Endothelial cell of umbilical vein (primary cell): Measurements from ENCODE around the gene TSPAN4. TPM values are rescaled to one million over a fixed set of nuclear protein-coding genes. Genes with fewer than 3 reads are reported as not detected.

Experiments
- BruUV-seq: library from RNA; stranded (reverse); fragments of 400-500 nt; replicated peaks from 2 replicates; lab custom pipeline; 2021; lab: Mats Ljungman, UMichigan
- CTCF ChIA-PET: fragments of 300-600, 350-600 bp; sonication (Branson Sonifier 250); formaldehyde crosslinking; loops from one replicate; lab custom pipeline; 2021; ENCODE audit warnings: antibody characterized with exemption, inconsistent platforms; lab: Charles Lee
- POLR2A ChIA-PET: fragments of 300-600, 350-600 bp; sonication (Branson Sonifier 250); formaldehyde crosslinking; loops from one replicate; lab custom pipeline; 2021; ENCODE audit warnings: antibody characterized with exemption, inconsistent platforms; lab: Charles Lee
- DNase-seq: peaks from one replicate; pipeline ENCODE4 v3.0.0-alpha.2; 2011; ENCODE audit warnings: low read depth, low spot score
- FAIRE-seq: peaks from 2 replicates; lab custom pipeline; 2011; peaks lifted over from hg19 to GRCh38; lab: Jason Lieb, UNC
- H2AFZ ChIP-seq: 2 replicates; pipeline ENCODE4 v1.6.0; 2012; ENCODE audit warnings: low read depth, low read length, control low read depth, inconsistent platforms
- H3K27ac ChIP-seq: 2 replicates; pipeline ENCODE4 v1.5.1; 2011; ENCODE audit warnings: low read depth, mild to moderate bottlenecking, control low read depth, low read length, moderate library complexity; ENCODE audit not compliant: insufficient read depth
- H3K27me3 ChIP-seq, 2 experiments: 2 replicates each; pipeline versions ENCODE4 v1.6.0 to v1.6.1; 2011; ENCODE audit warnings: low read length in 2 of 2, mixed read lengths in 1 of 2; ENCODE audit not compliant: control insufficient read depth in 2 of 2, insufficient read depth in 2 of 2
- H3K36me3 ChIP-seq, 2 experiments: 2 replicates in 1 of 2; 3 replicates in 1 of 2; pipeline ENCODE4 v1.5.1; 2011; ENCODE audit warnings: low read length in 2 of 2, mild to moderate bottlenecking in 1 of 2, moderate library complexity in 1 of 2; ENCODE audit not compliant: control insufficient read depth in 2 of 2, insufficient read depth in 2 of 2; ENCODE audit errors: extremely low read depth in 1 of 2
- H3K4me1 ChIP-seq: 3 replicates; pipeline ENCODE4 v1.5.1; 2011; ENCODE audit warnings: mild to moderate bottlenecking, low read length; ENCODE audit not compliant: control insufficient read depth, insufficient read depth; ENCODE audit errors: extremely low read depth
- H3K4me2 ChIP-seq: 2 replicates; pipeline ENCODE4 v1.6.1; 2011; ENCODE audit warnings: low read length, control low read depth, mixed read lengths; ENCODE audit not compliant: insufficient read depth
- H3K4me3 ChIP-seq, 3 experiments: fragments of 200-600 bp in 1 of 3; sonication (generic), shearing (Covaris generic) in 1 of 3; replicated peaks in 1 of 3; 2 replicates each; pipeline ENCODE4 v1.5.1; 2011 to 2016; ENCODE audit warnings: control low read depth in 3 of 3, low read length in 3 of 3, mild to moderate bottlenecking in 2 of 3, inconsistent platforms in 1 of 3, low read depth in 1 of 3, moderate library complexity in 1 of 3; ENCODE audit not compliant: insufficient read depth in 1 of 3
- H3K79me2 ChIP-seq: 2 replicates; pipeline ENCODE4 v1.6.0; 2012; ENCODE audit warnings: low read length, inconsistent platforms; ENCODE audit not compliant: control insufficient read depth, insufficient read depth
- H3K9ac ChIP-seq: replicated peaks from 2 replicates; pipeline ENCODE3; 2011; ENCODE audit warnings: low read length, control low read depth; ENCODE audit not compliant: insufficient read depth; ENCODE audit errors: extremely low read depth
- H3K9me1 ChIP-seq: replicated peaks from 3 replicates; pipeline ENCODE4 v1.6.0; 2011; ENCODE audit warnings: mild to moderate bottlenecking, low read length; ENCODE audit not compliant: control insufficient read depth, insufficient read depth; ENCODE audit errors: extremely low read depth
- H3K9me3 ChIP-seq: replicated peaks from 2 replicates; pipeline ENCODE4 v1.5.1; 2012; ENCODE audit warnings: low read length, inconsistent platforms; ENCODE audit not compliant: control insufficient read depth, insufficient read depth
- H4K20me1 ChIP-seq: replicated peaks from 2 replicates; pipeline ENCODE3; 2011; ENCODE audit warnings: mild to moderate bottlenecking, low read length; ENCODE audit not compliant: control insufficient read depth, insufficient read depth; ENCODE audit errors: extremely low read depth
- EZH2 ChIP-seq: IDR thresholded peaks from 2 replicates; pipeline ENCODE4 v1.6.1; 2012; ENCODE audit warnings: borderline replicate concordance, low read depth, mild to moderate bottlenecking, moderate library complexity, low read length, inconsistent platforms; ENCODE audit not compliant: severe bottlenecking
- FOS ChIP-seq: IDR thresholded peaks from 2 replicates; pipeline ENCODE4 v1.6.1; 2011; ENCODE audit warnings: mild to moderate bottlenecking, low read length, moderate library complexity, borderline replicate concordance; ENCODE audit not compliant: insufficient read depth
- GATA2 ChIP-seq: IDR thresholded peaks from 2 replicates; pipeline ENCODE4 v1.7.0; 2011; ENCODE audit warnings: low read depth, mild to moderate bottlenecking, moderate library complexity, mixed read lengths, low read length; ENCODE audit not compliant: insufficient read length, insufficient read depth
- JUN ChIP-seq: IDR thresholded peaks from 2 replicates; pipeline ENCODE4 v1.6.1; 2011; ENCODE audit warnings: borderline replicate concordance, low read depth; ENCODE audit not compliant: insufficient read length, insufficient read depth
- MYC ChIP-seq: IDR thresholded peaks from one replicate; pipeline ENCODE4 v1.6.1; 2011; ENCODE audit warnings: mild to moderate bottlenecking, low read depth, low read length
- POLR2A ChIP-seq: IDR thresholded peaks from 2 replicates; pipeline ENCODE4 v1.6.1; 2012; ENCODE audit warnings: low read depth, mild to moderate bottlenecking, control low read depth, low read length
- POLR2AphosphoS5 ChIP-seq: IDR thresholded peaks from 2 replicates; pipeline ENCODE4 v1.6.1; 2012; ENCODE audit warnings: low read depth, mild to moderate bottlenecking, control low read depth, low read length, moderate library complexity; ENCODE audit not compliant: insufficient read depth
- dilution Hi-C: fragments of 300-500 bp; cut with MboI; formaldehyde crosslinking; loops from one replicate; pipeline ENCODE4 v1.15.0; 2019; ENCODE audit warnings: low sequenced_read_pairs; ENCODE audit not compliant: extremely low pct_ligation_motif_present
- intact Hi-C: fragments of 100-400 bp; cut with micrococcal nuclease; formaldehyde crosslinking; loops from one replicate; pipeline ENCODE4 v1.10.0; 2022
- polyA plus RNA-seq, 4 experiments: library from polyadenylated mRNA; depleted of rRNA in 3 of 4; stranded (reverse) in 3 of 4; unstranded in 1 of 4; fragments of >200 nt; gene quantifications; 2 replicates each; pipeline versions ENCODE4 v1.2.1 to v1.2.3, GENCODE V29; 2011 to 2012; ENCODE audit warnings: missing spikeins in 1 of 4
- total RNA-seq: library from RNA; stranded (reverse); gene quantifications from 2 replicates; pipeline ENCODE4 v1.2.3, GENCODE V29; 2021
- TF ChIP-seq, protein P1 (sequence below), 2 donors: IDR thresholded peaks; 1 replicate in 1 of 2; 2 replicates in 1 of 2; pipeline ENCODE4 v1.5.1; 2011; ENCODE audit warnings: low read length in 2 of 2, mild to moderate bottlenecking in 2 of 2, moderate library complexity in 2 of 2, control low read depth in 1 of 2, inconsistent platforms in 1 of 2, low read depth in 1 of 2; ENCODE audit not compliant: insufficient read depth in 1 of 2; ENCODE audit errors: extremely low read depth in 1 of 2
- TF ChIP-seq, protein P2 (sequence below): IDR thresholded peaks from 2 replicates; pipeline ENCODE4 v1.6.1; 2011; ENCODE audit not compliant: insufficient read depth, insufficient read length

Gene TSPAN4
- total and polyA plus RNA-seq, 2 donors (not counting 3 experiments of a cell fraction or from before 2014, with no cell fraction given), result 114 to 199 TPM

DNA sequence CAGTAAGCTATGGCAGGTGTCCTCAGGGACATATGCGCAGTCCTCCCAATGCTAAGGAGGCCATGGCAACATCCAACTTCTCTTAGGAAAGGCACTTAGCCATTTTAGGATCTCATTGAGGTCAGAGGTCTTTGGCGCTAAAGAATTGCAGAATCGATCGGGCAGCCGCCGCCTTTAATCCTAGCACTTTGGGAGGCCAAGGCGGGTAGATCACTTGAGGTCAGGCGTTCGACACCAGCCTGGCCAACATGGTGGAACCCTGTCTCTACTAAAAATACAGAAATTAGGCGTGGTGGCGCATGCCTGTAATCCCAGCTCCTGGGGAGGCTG lies 69.2 kb downstream of the TSPAN4 start:
- CTCF ChIA-PET, result interaction anchor here (1.0 to 1.8 kb wide), 2 partner anchors 13 to 14 kb away, joined by 3 to 9 read pairs; no protein-coding TSS in a partner anchor
- H3K4me3 ChIP-seq, result no peak overlapping the region

More for the DNA sequence above, 69.2 kb downstream of the TSPAN4 start:
- Histone ChIP-seq H3K27ac (no peak overlapping the region), H2AFZ (peak overlapping the region; percentile 69), H3K27me3 (no peaks in the 10 kb centered on the region), H3K4me1 (peaks cover 8% of the 10 kb centered on the region), H4K20me1 (no peaks in the 10 kb centered on the region), H3K9me3 (no peaks in the 10 kb centered on the region), H3K4me2 (no peak overlapping the region), H3K79me2 (peaks cover 17% of the 10 kb centered on the region), H3K9me1 (no peaks in the 10 kb centered on the region), H3K9ac (no peak overlapping the region), H3K36me3 (no peaks in the 10 kb centered on the region)
- FAIRE-seq (peak; percentile 70), DNase-seq (no peak)
- intact Hi-C loops, result loop anchor here (2.0 to 5.0 kb wide), 3 partner anchors 13 to 140 kb away; partner anchors contain the start of gene AP2A2
- no TSS peak for BruUV-seq
- POLR2A ChIA-PET, result no interaction called here
- dilution Hi-C loops, result no loop called here
- TF ChIP-seq FOS (no peak), GATA2 (no peak), MYC (no peak), JUN (no peak), EZH2 (no peak), POLR2AphosphoS5 (no peak), POLR2A (no peak)
- TF ChIP-seq, protein P1, sequence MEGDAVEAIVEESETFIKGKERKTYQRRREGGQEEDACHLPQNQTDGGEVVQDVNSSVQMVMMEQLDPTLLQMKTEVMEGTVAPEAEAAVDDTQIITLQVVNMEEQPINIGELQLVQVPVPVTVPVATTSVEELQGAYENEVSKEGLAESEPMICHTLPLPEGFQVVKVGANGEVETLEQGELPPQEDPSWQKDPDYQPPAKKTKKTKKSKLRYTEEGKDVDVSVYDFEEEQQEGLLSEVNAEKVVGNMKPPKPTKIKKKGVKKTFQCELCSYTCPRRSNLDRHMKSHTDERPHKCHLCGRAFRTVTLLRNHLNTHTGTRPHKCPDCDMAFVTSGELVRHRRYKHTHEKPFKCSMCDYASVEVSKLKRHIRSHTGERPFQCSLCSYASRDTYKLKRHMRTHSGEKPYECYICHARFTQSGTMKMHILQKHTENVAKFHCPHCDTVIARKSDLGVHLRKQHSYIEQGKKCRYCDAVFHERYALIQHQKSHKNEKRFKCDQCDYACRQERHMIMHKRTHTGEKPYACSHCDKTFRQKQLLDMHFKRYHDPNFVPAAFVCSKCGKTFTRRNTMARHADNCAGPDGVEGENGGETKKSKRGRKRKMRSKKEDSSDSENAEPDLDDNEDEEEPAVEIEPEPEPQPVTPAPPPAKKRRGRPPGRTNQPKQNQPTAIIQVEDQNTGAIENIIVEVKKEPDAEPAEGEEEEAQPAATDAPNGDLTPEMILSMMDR (IDR thresholded peaks at IDR 0.05; ENCODE audit: extremely low read depth in 1 of 2, insufficient read depth in 1 of 2, low read depth in 1 of 2, low read length in 2 of 2), result no peak
- TF ChIP-seq, protein P2, sequence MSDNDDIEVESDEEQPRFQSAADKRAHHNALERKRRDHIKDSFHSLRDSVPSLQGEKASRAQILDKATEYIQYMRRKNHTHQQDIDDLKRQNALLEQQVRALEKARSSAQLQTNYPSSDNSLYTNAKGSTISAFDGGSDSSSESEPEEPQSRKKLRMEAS, result no peak
